Body of pancreas (tissue), 4 donors: ENCODE results near the gene CRIM1. TPM values are rescaled to one million over a fixed set of nuclear protein-coding genes. Genes with fewer than 3 reads are reported as not detected.

Source experiments
- ATAC-seq: fragments of 150-250 bp; one replicate; pipeline ENCODE4 v1.9.1; 2016
- DNase-seq, 4 donors: peaks; one replicate each; pipeline ENCODE4 v3.0.0-alpha.2; 2019
- H3K27ac ChIP-seq, 4 donors: fragments of 200-600 bp; sonication (generic); 1 replicate in 3 of 4; 2 replicates in 1 of 4; pipeline versions ENCODE4 v1.5.1 to v1.6.1; 2016 to 2019; ENCODE audit warnings: mild to moderate bottlenecking in 1 of 4, mixed read lengths in 1 of 4, moderate library complexity in 1 of 4
- H3K27me3 ChIP-seq, 2 donors: fragments of 200-600 bp; sonication (generic); one replicate each; pipeline ENCODE4 v1.6.0; 2016; ENCODE audit warnings: mild to moderate bottlenecking in 1 of 2
- H3K36me3 ChIP-seq, 2 donors: fragments of 200-600 bp; sonication (generic); replicated peaks in 1 of 2; 2 replicates each; pipeline ENCODE4 v1.5.1; 2016; ENCODE audit warnings: low read depth in 2 of 2; ENCODE audit not compliant: insufficient read depth in 1 of 2
- H3K4me1 ChIP-seq: fragments of 200-600 bp; sonication (generic); one replicate; pipeline ENCODE4 v1.6.0; 2016
- H3K4me3 ChIP-seq, 2 donors: fragments of 200-600 bp; sonication (generic); 1 replicate in 1 of 2; 2 replicates in 1 of 2; pipeline ENCODE4 v1.5.1; 2016 to 2019
- H3K9me3 ChIP-seq, 3 donors: fragments of 200-600 bp; sonication (generic); 1 replicate in 2 of 3; 2 replicates in 1 of 3; pipeline ENCODE4 v1.5.1; 2016
- POLR2A ChIP-seq, 3 donors: fragments of 450-650 bp; IDR thresholded peaks; one replicate each; pipeline ENCODE4 v1.6.1; 2016; ENCODE audit warnings: antibody characterized with exemption in 3 of 3, mild to moderate bottlenecking in 2 of 3
- WGBS, 2 donors: methylation state at CpG; one replicate each; pipeline ENCODE4 v1.1.5; 2017; 5-methylcytosine and 5-hydroxymethylcytosine counted together
- intact Hi-C: fragments of 100-400 bp; cut with DNase I; formaldehyde crosslinking; loops from one replicate; pipeline ENCODE4 v1.15.1; 2023
- total RNA-seq, 2 donors: library from RNA; depleted of rRNA; stranded (reverse); fragments of >200 nt; gene quantifications; one replicate each; pipeline ENCODE4 v1.1.0, GENCODE V29; 2016
- TF ChIP-seq, protein P1 (sequence below), 7 experiments: fragments of 450-650 bp in 4 of 7; fragments of 200-600 bp in 3 of 7; sonication (generic) in 3 of 7; IDR thresholded peaks; one replicate each; pipeline ENCODE4 v1.5.1; 2016 to 2019; ENCODE audit warnings: antibody characterized with exemption in 7 of 7

Gene CRIM1
- total RNA-seq, 2 donors from 2014 or later, result 41.5 to 64.6 TPM

DNA sequence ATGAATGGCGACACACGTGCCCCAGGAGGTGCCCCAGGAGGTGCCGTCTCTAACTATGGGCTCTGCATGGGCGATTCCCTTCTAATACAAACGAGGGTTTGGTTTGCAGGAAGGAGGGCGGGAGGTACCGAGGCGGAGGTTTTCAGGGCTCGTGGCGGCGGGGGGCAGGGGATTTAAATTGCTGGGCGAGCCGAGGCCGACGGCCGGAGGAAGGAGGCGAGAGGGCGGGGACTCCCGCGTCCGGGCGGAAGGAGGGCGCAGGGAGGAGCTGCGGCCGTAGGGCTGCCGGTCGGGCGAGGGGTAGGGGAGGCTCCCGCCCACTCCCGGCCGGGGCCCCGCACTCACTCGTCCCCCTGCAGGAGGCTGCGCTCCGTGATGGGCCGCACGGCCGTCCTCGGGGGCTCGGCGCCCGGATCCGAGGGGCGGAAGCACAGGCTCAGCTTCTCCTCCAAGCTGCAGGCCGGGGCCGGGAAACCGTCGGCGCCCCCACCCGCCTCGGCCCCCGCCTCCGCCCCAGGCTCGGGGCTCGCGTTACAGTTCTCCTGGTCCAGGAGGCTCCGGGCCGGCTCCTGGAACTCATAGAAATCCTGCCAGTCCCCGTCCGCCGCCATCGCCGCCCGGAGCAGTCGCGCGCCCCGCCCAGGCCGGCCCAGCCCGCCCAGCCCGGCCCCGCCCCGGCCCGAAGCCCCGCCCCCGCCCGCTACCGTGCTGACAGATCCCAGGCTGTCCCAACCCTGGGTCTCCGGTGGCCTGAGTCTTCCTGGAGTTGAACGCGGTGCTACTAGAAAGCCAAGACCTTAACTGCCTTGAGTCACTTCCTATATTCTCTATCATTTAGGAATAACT, 242.2 kb downstream of the CRIM1 start, which contains the start of gene FEZ2:
TSS of gene FEZ2 (minus strand) at position 637 of the 846 bp plus-strand sequence. CDS start at position 611, 26 bp downstream.
- intact Hi-C loops, result no loop called here
- WGBS, 2 donors, result 0 to 1% methylated on average over 22 to 74 of the region's 81 CpGs
- no peaks in the 10 kb centered on the region for H3K9me3 ChIP-seq
- DNase-seq (peak; percentile 72 to 78 (median 75)), ATAC-seq (peak; percentile 97)
- peak within 1 kb of the TSS; percentile 83 to 96 (median 88) for H3K27ac ChIP-seq
- H3K36me3 ChIP-seq, result no peaks in the 10 kb centered on the region
- no peaks in the 10 kb centered on the region for H3K27me3 ChIP-seq
- H3K4me1 ChIP-seq, result peaks cover 28% of the 10 kb centered on the region
- peak within 1 kb of the TSS; percentile 62 to 100 for H3K4me3 ChIP-seq
- peak in 2 of 3 donors; percentile 55 to 61 for TF ChIP-seq POLR2A (IDR thresholded peaks at IDR 0.05)
- TF ChIP-seq, protein P1, sequence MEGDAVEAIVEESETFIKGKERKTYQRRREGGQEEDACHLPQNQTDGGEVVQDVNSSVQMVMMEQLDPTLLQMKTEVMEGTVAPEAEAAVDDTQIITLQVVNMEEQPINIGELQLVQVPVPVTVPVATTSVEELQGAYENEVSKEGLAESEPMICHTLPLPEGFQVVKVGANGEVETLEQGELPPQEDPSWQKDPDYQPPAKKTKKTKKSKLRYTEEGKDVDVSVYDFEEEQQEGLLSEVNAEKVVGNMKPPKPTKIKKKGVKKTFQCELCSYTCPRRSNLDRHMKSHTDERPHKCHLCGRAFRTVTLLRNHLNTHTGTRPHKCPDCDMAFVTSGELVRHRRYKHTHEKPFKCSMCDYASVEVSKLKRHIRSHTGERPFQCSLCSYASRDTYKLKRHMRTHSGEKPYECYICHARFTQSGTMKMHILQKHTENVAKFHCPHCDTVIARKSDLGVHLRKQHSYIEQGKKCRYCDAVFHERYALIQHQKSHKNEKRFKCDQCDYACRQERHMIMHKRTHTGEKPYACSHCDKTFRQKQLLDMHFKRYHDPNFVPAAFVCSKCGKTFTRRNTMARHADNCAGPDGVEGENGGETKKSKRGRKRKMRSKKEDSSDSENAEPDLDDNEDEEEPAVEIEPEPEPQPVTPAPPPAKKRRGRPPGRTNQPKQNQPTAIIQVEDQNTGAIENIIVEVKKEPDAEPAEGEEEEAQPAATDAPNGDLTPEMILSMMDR (IDR thresholded peaks at IDR 0.05), result no peak

Other genes with a start within 250 kb of the CRIM1 start
- gene FEZ2, start 242.4 kb downstream of the CRIM1 start, total RNA-seq, result 10 to 100 TPM; 12.7 to 19.1 TPM